Measurements from ENCODE around the gene CCDC198. TPM values are rescaled to one million over a fixed set of nuclear protein-coding genes. Genes with fewer than 3 reads are reported as not detected.

Gene CCDC198
- total and polyA plus RNA-seq, 4 donors = not detected

DNA sequence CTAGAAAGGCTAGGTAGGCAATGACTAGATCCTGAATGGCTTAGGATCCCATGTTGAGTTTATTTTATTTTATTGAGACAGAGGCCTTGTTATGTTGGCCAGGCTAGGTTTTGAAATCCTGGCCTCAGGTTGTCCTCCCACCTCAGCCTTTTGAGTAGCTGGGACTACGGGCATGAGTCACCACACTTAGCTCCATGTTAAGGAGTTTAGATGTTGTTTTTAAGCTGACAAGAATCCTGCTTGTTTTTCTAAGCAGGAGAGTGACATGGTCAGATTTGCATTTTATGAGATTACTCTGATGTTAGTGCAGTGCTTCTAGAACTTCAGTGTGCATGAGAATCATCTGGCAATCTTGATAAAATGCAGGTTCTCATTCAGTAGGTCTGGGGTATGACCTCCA lies 14.5 kb downstream of the CCDC198 start:
- Histone ChIP-seq H3K27ac (ENCODE audit: low read depth in 1 of 2, low read length in 1 of 2) (no peak overlapping the region), H3K36me3 (ENCODE audit: control insufficient read depth in 4 of 4, insufficient read depth in 4 of 4, low read length in 4 of 4) (no peaks in the 10 kb centered on the region), H3K9ac (ENCODE audit: insufficient read depth in 1 of 2, low read length in 2 of 2) (no peak overlapping the region), H3K4me3 (no peak overlapping the region), H3K9me3 (ENCODE audit: control insufficient read depth in 4 of 4, insufficient read depth in 3 of 4, low read length in 3 of 4) (no peaks in the 10 kb centered on the region), H3K27me3 (ENCODE audit: control insufficient read depth in 3 of 3, insufficient read depth in 3 of 3, low read length in 2 of 3) (no peaks in the 10 kb centered on the region), H3K4me1 (ENCODE audit: control insufficient read depth in 5 of 5, insufficient read depth in 5 of 5, low read length in 5 of 5) (peaks cover 0 to 2% (median 0%) of the 10 kb centered on the region in 5 donors)
- no peak for ATAC-seq (ENCODE audit: insufficient read depth, low FRiP score)
- WGBS, 2 donors = 64 to 80% methylated on average over 1 of the region's 1 CpG
- no peak for DNase-seq
- TF ChIP-seq, protein P1, sequence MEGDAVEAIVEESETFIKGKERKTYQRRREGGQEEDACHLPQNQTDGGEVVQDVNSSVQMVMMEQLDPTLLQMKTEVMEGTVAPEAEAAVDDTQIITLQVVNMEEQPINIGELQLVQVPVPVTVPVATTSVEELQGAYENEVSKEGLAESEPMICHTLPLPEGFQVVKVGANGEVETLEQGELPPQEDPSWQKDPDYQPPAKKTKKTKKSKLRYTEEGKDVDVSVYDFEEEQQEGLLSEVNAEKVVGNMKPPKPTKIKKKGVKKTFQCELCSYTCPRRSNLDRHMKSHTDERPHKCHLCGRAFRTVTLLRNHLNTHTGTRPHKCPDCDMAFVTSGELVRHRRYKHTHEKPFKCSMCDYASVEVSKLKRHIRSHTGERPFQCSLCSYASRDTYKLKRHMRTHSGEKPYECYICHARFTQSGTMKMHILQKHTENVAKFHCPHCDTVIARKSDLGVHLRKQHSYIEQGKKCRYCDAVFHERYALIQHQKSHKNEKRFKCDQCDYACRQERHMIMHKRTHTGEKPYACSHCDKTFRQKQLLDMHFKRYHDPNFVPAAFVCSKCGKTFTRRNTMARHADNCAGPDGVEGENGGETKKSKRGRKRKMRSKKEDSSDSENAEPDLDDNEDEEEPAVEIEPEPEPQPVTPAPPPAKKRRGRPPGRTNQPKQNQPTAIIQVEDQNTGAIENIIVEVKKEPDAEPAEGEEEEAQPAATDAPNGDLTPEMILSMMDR (IDR thresholded peaks at IDR 0.05; ENCODE audit: control extremely low read depth, extremely low read depth) = no peak

- WGBS, 2 donors = 45 to 60% methylated on average over 2 of the region's 2 CpGs
- DNase-seq (no peak), ATAC-seq (ENCODE audit: insufficient read depth, low FRiP score) (no peak)
- Histone ChIP-seq H3K27me3 (ENCODE audit: control insufficient read depth in 3 of 3, insufficient read depth in 3 of 3, low read length in 2 of 3) (no peaks in the 10 kb centered on the region), H3K9me3 (ENCODE audit: control insufficient read depth in 4 of 4, insufficient read depth in 3 of 4, low read length in 3 of 4) (no peaks in the 10 kb centered on the region), H3K9ac (ENCODE audit: insufficient read depth in 1 of 2, low read length in 2 of 2) (no peak overlapping the region), H3K4me1 (ENCODE audit: control insufficient read depth in 5 of 5, insufficient read depth in 5 of 5, low read length in 5 of 5) (peaks cover 0 to 2% (median 0%) of the 10 kb centered on the region in 5 donors), H3K27ac (ENCODE audit: low read depth in 1 of 2, low read length in 1 of 2) (no peak overlapping the region), H3K4me3 (no peak overlapping the region), H3K36me3 (ENCODE audit: control insufficient read depth in 4 of 4, insufficient read depth in 4 of 4, low read length in 4 of 4) (no peaks in the 10 kb centered on the region)
- TF ChIP-seq, protein P1 (IDR thresholded peaks at IDR 0.05; ENCODE audit: control extremely low read depth, extremely low read depth) = no peak
Measured at GRCh38 chr14:57478050-57478449, 15.6 kb downstream of the CCDC198 start.

DNA sequence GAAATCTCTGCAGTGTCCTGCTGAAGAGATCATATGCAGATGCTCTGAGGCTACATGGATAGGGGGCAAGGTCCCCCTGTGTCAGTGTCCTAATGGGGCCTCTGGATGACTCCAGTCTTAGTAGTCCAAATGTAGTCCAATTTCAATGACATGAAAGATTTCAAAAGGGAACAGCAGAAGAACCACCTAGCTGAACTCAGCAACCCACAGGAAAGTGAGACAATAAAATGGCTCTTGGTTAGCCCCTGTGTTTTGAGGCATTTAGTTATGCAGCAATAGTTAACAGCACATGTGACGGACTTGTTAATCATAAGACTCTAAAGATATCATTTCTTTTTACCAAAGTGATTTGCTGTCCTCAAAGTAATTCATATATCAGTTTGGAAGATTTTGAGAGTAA lies 22.7 kb downstream of the CCDC198 start:
- no peak for ATAC-seq (ENCODE audit: insufficient read depth, low FRiP score)
- Histone ChIP-seq H3K9ac (ENCODE audit: insufficient read depth in 1 of 2, low read length in 2 of 2) (no peak overlapping the region), H3K9me3 (ENCODE audit: control insufficient read depth in 4 of 4, insufficient read depth in 3 of 4, low read length in 3 of 4) (peaks cover 0 to 4% (median under 1%) of the 10 kb centered on the region in 4 donors), H3K4me1 (ENCODE audit: control insufficient read depth in 5 of 5, insufficient read depth in 5 of 5, low read length in 5 of 5) (no peaks in the 10 kb centered on the region), H3K27ac (ENCODE audit: low read depth in 1 of 2, low read length in 1 of 2) (no peak overlapping the region), H3K4me3 (no peak overlapping the region), H3K36me3 (ENCODE audit: control insufficient read depth in 4 of 4, insufficient read depth in 4 of 4, low read length in 4 of 4) (no peaks in the 10 kb centered on the region), H3K27me3 (ENCODE audit: control insufficient read depth in 3 of 3, insufficient read depth in 3 of 3, low read length in 2 of 3) (no peaks in the 10 kb centered on the region)
- TF ChIP-seq, protein P1 (IDR thresholded peaks at IDR 0.05; ENCODE audit: control extremely low read depth, extremely low read depth) = no peak
- DNase-seq = no peak
- 92 to 98% methylated on average over 1 of the region's 1 CpG for WGBS, 2 donors

Data from lung (tissue), 12 donors.